ENCODE measurements around the gene ABCB8.

Gene ABCB8

DNA sequence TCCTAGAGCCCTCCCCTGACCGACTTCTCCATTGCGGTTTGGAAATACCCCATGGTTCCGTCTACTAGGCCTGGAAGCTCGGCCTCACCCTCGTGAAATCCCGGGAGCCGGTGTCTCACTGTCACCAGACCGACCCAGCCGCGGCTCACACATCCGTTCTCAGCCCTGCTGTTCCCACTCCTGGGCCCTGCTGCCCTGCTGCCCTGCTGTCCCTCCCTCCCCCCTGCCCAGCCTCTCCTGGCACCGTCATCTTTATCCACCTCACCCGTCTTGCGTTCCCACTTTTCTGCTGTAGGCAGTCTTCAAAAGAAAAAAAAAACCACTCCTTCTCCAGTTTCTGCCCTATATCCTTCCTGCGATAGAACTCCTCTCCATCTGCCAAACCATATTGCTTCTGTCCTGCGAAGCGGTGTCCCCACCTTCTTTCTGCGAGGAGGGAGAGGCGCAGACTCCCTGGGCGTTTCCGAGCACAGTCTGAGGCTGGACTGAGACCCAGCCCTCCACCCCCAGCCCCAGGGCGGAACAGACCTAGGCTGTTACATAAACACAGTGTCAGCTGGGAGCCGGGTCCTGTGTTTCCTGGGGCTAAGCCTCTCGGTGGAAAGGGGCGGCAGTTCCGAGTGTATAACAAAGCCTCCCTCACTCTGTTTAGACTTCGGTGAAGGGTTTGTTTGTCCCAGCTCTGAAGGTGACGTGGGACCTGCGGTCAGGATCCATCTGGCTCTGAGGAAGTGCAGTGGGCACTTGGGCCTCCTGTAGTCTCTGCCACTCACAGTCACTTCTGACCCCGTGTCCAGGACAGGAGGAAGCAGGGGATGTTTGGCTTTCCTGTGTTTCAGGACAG, 60.8 kb downstream of the ABCB8 start (continued):
- no peak for TF ChIP-seq ZNF18 (tag by site-specific recombination; IDR thresholded peaks at IDR 0.05)
- TF ChIP-seq OVOL3 (tag by site-specific recombination; IDR thresholded peaks at IDR 0.05) = no peak
- TF ChIP-seq SP2 (tag by site-specific recombination; IDR thresholded peaks at IDR 0.05) = peak; percentile 82

DNA sequence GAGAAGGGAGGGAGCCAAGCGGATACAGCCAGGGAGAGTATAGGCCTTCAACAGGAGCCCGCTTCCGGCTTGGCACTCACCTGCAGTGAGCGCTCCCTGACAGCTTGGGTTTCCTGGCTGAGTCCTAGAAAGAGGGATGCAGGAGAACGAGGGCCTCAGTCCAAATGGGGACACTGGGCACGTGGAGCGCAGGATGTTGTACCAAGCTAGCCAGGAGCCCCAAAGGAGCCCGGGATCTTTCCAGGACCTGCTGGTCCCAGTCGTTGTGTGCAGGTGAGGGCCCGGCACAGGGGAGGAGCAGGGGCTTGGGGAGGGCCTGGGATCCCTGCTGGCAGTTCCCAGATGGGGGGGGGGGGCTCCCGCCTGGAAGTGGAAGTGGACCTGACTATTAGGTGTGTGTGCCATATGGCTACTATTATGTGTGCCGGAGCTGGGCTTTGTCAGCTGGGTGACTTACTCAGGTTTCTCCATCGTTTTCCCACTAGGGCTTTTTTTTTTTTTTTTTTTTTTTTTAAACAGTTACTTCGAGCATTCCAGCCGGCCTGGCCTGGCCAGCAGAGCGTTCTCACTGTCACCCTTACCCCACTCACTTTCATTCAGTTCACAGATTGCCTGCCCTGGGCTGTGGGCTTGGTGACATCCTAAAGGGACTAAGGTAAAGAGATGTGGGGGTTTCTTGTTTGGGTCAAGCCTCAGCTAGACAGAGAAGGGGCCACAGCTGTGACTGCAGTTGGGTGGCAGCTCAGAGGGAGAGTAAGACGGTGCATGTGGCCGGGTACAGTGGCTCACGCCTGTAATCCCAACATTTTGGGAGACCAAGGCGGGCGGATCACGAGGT, 61.9 kb downstream of the ABCB8 start:
- ChIA-PET POLR2A (interaction anchor here (0.6 kb wide), 2 partner anchors 15 to 30 kb away, joined by 5 to 6 read pairs; no protein-coding TSS in a partner anchor), CTCF (interaction anchor here (0.8 to 1.3 kb wide), 3 partner anchors 13 to 669 kb away, joined by 3 to 4 read pairs (median 3); no protein-coding TSS in a partner anchor)
- no peak overlapping the region for H3K4me3 ChIP-seq (ENCODE audit: low read depth, low read length)
- H3K4me1 ChIP-seq (ENCODE audit: control insufficient read depth, insufficient read depth, low read length) = peaks cover 4% of the 10 kb centered on the region; the same call in 1 of the 2 replicates
- no peak for TF ChIP-seq KLF10 (tag by site-specific recombination; IDR thresholded peaks at IDR 0.05)
- TF ChIP-seq, protein P1, sequence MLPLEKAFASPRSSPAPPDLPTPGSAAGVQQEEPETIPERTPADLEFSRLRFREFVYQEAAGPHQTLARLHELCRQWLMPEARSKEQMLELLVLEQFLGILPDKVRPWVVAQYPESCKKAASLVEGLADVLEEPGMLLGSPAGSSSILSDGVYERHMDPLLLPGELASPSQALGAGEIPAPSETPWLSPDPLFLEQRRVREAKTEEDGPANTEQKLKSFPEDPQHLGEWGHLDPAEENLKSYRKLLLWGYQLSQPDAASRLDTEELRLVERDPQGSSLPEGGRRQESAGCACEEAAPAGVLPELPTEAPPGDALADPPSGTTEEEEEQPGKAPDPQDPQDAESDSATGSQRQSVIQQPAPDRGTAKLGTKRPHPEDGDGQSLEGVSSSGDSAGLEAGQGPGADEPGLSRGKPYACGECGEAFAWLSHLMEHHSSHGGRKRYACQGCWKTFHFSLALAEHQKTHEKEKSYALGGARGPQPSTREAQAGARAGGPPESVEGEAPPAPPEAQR (tag by site-specific recombination; IDR thresholded peaks at IDR 0.05) = no peak
- TF ChIP-seq ZNF785 (tag by site-specific recombination; IDR thresholded peaks at IDR 0.05) = no peak
- TF ChIP-seq ZNF157 (tag by site-specific recombination; IDR thresholded peaks at IDR 0.05) = no peak
- TF ChIP-seq ZSCAN5A (tag by site-specific recombination; IDR thresholded peaks at IDR 0.05) = no peak
- no peak for TF ChIP-seq CTCF (tag by site-specific recombination; IDR thresholded peaks at IDR 0.05)
- no peak for TF ChIP-seq ZNF148 (tag by site-specific recombination; IDR thresholded peaks at IDR 0.05; ENCODE audit: borderline replicate concordance)
- no peak for TF ChIP-seq ZNF292 (tag by site-specific recombination; IDR thresholded peaks at IDR 0.05; ENCODE audit: borderline replicate concordance, low read depth)
- no peak for TF ChIP-seq ZNF514 (tag by site-specific recombination; IDR thresholded peaks at IDR 0.05)
- no peak overlapping the region for H3K27ac ChIP-seq (ENCODE audit: extremely low read depth, low read depth, low read length)
- peaks cover 0 to 46% of the 10 kb centered on the region in 2 experiments; a peak in 1 of 3 replicates for H3K36me3 ChIP-seq (ENCODE audit: control insufficient read depth in 2 of 2, insufficient read depth in 1 of 2, low read length in 2 of 2)
- H3K9me3 ChIP-seq (ENCODE audit: control insufficient read depth, insufficient read depth, low read depth, low read length) = no peaks in the 10 kb centered on the region

All from HEK293 (cell line).